Measurements from ENCODE around the gene HELZ2.

Gene HELZ2

GRCh38 chr20:63549679-63550282 lies 24.3 kb downstream of the HELZ2 start:
- no peak for DNase-seq

GRCh38 chr20:63549019-63549418 lies 25.0 kb downstream of the HELZ2 start:
- DNase-seq, result no peak

- no peak for DNase-seq
Measured at GRCh38 chr20:63548542-63548941, 25.5 kb downstream of the HELZ2 start.

GRCh38 chr20:63547725-63548480 lies 26.1 kb downstream of the HELZ2 start, which contains the start of gene SRMS:
Gene SRMS (minus strand): TSS chr20:63547749. CDS start chr20:63547463, 286 bp downstream.
- no peak for DNase-seq

- DNase-seq, result no peak
Measured at GRCh38 chr20:63546956-63547724, 26.9 kb downstream of the HELZ2 start.

GRCh38 chr20:63546256-63546955 lies 27.6 kb downstream of the HELZ2 start:
- DNase-seq, result no peak

- no peak for DNase-seq
Measured at GRCh38 chr20:63545814-63546213, 28.2 kb downstream of the HELZ2 start.

GRCh38 chr20:63544958-63545516 lies 29.0 kb downstream of the HELZ2 start:
- peak; percentile 37 for DNase-seq

- DNase-seq, result no peak
Measured at GRCh38 chr20:63544241-63544957, 29.6 kb downstream of the HELZ2 start.

- DNase-seq, result no peak
Measured at GRCh38 chr20:63543733-63544132, 30.3 kb downstream of the HELZ2 start.

- DNase-seq, result no peak
Measured at GRCh38 chr20:63543131-63543530, 30.9 kb downstream of the HELZ2 start.

GRCh38 chr20:63542696-63543095 lies 31.3 kb downstream of the HELZ2 start:
- DNase-seq, result no peak

- no peak for DNase-seq
Measured at GRCh38 chr20:63542031-63542559, 31.9 kb downstream of the HELZ2 start.

GRCh38 chr20:63541371-63541770 lies 32.7 kb downstream of the HELZ2 start:
- no peak for DNase-seq

GRCh38 chr20:63540417-63541186 lies 33.4 kb downstream of the HELZ2 start:
- DNase-seq, result no peak

GRCh38 chr20:63539441-63540370 lies 34.3 kb downstream of the HELZ2 start:
- DNase-seq, result no peak

GRCh38 chr20:63539092-63539430 lies 35.0 kb downstream of the HELZ2 start:
- no peak for DNase-seq

- peak; percentile 62 for DNase-seq
Measured at GRCh38 chr20:63538204-63539091, 35.6 kb downstream of the HELZ2 start.

Data from EL (cell line).